ENCODE results near the gene NEU4.

DNA sequence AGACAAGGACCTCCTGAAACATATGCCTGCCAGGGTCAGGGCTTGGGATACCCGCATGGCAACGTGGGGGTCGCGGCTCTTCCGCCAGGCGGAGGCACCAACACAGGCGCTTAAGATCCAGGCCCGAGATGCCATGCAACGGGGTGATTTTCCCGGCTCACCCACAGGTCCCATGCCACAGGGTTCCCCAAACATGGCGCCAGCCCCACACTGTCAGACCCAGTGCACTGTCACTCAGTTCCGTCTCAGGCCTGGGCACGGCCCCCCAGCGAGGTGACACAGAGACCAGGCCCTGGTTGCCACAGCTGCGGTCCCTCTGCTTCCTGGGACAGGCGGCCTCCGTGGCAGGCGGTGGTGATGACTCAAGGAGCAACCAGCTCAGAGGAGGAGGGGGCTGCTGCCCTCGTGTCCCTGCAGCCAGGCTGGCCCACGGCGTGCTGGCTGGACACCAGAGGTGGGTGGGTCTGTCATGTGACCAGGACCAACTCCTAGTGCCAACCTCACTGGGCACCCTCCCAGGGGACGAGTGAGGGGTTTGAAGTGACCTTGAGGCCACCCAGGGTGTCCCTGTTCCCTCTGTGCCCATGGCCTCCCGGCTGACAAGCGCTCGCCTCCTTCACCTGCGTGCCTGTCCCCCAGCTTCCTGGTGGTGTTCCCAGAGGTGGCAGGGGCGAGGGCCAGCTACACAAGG, 44.8 kb downstream of the NEU4 start:
- TF ChIP-seq, protein P1, sequence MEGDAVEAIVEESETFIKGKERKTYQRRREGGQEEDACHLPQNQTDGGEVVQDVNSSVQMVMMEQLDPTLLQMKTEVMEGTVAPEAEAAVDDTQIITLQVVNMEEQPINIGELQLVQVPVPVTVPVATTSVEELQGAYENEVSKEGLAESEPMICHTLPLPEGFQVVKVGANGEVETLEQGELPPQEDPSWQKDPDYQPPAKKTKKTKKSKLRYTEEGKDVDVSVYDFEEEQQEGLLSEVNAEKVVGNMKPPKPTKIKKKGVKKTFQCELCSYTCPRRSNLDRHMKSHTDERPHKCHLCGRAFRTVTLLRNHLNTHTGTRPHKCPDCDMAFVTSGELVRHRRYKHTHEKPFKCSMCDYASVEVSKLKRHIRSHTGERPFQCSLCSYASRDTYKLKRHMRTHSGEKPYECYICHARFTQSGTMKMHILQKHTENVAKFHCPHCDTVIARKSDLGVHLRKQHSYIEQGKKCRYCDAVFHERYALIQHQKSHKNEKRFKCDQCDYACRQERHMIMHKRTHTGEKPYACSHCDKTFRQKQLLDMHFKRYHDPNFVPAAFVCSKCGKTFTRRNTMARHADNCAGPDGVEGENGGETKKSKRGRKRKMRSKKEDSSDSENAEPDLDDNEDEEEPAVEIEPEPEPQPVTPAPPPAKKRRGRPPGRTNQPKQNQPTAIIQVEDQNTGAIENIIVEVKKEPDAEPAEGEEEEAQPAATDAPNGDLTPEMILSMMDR (IDR thresholded peaks at IDR 0.05): no peak
- TF ChIP-seq POLR2A (IDR thresholded peaks at IDR 0.05): no peak
